LNCAP (cell line): Measurements from ENCODE around the gene ATP5PD.

Source experiments
- TF ChIP-seq, protein P1 (sequence below): fragments of 450-650 bp; IDR thresholded peaks from 2 replicates; pipeline ENCODE4 v1.5.1; 2017; ENCODE audit warnings: mild to moderate bottlenecking

ATP5PD gene

DNA sequence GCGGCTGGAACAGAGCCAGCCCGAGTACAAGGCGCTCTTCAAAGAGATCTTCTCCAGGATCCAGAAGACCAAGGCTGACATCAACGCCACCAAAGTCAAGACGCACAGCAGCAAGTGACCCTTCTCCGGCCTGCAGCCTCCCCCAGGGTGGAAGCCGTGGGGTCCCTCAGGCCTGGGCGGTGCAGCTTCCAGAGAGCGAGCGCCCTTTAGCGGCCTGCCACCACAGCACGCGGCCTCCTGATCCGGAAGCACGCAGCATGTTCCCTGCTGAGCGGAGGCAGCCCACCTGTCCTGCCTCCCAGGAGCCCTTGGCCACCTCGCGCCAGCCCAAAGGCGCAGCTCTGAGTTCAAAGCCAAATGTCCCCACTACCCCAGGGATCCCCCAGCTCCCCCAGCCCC, 42.8 kb downstream of the ATP5PD start:
- TF ChIP-seq, protein P1, sequence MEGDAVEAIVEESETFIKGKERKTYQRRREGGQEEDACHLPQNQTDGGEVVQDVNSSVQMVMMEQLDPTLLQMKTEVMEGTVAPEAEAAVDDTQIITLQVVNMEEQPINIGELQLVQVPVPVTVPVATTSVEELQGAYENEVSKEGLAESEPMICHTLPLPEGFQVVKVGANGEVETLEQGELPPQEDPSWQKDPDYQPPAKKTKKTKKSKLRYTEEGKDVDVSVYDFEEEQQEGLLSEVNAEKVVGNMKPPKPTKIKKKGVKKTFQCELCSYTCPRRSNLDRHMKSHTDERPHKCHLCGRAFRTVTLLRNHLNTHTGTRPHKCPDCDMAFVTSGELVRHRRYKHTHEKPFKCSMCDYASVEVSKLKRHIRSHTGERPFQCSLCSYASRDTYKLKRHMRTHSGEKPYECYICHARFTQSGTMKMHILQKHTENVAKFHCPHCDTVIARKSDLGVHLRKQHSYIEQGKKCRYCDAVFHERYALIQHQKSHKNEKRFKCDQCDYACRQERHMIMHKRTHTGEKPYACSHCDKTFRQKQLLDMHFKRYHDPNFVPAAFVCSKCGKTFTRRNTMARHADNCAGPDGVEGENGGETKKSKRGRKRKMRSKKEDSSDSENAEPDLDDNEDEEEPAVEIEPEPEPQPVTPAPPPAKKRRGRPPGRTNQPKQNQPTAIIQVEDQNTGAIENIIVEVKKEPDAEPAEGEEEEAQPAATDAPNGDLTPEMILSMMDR: no peak

DNA sequence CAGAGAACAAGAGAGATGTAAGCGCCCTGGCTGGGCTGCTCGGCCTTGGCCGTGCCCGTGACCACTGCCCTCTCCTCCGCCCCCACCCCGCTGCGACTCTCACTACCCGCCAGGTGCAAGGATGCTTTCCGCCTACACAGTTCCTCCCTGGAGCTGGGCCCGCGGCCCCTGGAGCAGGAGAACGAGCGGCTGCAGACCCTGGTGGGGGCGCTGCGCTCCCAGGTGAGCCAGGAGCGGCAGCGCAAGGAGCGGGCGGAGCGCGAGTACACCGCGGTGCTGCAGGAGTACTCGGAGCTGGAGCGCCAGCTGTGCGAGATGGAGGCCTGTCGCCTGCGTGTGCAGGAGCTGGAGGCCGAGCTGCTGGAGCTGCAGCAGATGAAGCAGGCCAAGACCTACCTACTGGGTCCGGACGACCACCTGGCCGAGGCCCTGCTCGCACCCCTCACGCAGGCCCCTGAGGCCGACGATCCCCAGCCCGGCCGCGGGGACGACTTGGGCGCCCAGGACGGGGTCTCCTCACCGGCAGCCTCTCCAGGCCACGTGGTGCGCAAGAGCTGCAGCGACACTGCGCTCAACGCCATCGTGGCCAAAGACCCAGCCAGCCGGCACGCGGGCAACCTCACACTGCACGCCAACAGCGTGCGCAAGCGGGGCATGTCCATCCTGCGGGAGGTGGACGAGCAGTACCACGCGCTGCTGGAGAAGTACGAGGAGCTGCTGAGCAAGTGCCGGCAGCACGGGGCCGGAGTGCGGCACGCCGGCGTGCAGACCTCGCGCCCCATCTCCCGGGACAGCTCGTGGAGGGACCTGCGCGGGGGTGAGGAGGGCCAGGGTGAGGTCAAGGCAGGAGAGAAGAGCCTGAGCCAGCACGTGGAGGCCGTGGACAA, 43.5 kb downstream of the ATP5PD start:
- TF ChIP-seq, protein P1: no peak

DNA sequence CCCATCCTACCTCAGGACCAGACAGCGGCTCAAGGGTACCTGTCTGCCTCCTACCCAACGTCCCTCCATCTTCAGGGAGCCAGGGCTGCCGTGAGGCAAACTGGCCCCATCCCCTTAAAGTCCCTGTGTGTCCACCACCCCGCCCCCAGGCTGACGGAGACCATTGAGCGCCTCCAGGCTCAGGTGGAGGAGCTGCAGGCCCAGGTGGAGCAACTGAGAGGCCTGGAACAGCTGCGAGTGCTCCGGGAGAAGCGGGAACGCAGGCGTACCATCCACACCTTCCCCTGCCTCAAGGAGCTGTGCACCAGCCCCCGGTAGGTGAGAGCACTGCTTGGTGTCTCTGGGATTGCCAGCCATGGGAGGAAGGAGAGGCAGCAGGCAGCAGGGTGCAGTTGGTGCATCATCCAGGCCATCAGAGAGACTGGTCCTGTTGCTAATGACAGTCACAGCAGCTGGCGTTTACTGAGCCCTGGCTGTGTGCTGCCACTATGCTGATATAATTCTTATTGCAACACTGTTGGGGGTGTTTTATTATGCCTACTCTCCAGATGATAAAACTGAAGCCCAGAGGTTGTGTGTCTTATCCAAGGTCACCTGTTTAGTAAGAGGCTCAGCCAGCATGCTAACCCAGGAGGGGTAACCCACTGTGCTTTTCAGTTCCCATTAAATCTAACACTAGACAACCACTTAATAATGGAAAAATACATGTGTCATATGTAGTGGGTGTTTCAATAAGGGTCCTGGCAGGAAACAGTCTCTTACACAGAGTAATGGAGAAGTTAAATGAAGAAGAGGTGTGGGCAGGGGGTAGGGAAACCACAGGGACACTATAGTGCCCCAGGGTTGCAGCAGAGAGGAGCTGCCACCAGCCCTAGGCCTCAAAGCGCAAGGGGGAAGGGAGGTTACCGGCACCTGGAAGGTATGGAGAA, 44.6 kb downstream of the ATP5PD start:
- TF ChIP-seq, protein P1: no peak

DNA sequence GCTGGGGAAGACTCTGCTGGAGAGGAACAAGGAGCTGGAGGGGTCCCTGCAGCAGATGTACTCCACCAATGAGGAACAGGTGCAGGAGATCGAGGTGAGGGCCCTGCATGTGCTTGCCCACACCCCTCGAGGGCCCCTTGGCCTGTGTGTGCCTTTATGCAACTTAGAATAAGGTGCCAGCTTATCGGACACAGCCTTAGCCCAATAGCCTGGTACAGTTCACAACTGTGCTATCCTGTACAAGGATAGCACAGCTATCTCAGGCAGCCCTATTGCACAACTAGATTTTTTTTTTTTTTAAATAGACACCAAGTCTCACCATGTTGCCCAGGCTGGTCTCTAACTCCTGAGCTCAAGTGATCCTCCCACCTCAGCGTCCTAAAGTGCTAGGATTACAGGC, 47.2 kb downstream of the ATP5PD start:
- TF ChIP-seq, protein P1: no peak

DNA sequence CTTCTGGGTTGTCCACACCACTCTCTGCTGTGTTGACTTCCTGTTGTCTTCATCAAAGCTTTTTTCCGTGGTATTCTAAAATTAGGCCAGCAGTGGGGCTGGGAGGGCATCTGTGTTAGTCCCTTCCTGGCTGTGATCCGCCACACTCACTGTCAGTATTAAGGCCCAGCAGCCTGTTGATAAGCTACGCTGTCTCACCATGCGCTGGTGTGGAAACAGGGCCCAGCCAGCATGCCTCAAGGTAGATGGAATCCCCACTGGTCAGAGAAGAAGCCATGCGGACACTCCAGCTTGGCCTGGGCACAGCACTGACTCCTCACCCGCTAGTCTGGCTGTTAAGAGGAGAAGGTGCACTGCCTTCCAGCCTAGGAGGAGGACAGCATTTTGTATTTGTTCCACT, 48.0 kb downstream of the ATP5PD start:
- TF ChIP-seq, protein P1: no peak

DNA sequence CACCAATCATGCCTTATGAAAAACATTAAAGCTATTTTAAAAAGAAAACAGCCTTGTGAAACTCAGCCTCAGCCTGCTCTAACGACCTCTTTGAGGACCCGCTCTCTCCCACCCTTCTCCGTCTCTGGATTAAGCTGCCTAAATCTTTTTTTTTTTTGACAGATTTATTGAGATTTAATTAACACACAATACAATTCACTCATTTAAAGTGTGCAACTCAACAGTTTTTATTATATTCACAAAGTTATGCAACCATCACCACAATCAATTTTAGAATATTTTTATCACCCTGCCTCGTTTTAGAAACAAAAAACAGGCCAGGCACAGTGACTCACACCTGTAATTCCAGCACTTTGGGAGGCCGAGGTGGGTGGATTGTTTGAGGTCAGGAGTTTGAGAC, 50.9 kb downstream of the ATP5PD start:
- TF ChIP-seq, protein P1: no peak

DNA sequence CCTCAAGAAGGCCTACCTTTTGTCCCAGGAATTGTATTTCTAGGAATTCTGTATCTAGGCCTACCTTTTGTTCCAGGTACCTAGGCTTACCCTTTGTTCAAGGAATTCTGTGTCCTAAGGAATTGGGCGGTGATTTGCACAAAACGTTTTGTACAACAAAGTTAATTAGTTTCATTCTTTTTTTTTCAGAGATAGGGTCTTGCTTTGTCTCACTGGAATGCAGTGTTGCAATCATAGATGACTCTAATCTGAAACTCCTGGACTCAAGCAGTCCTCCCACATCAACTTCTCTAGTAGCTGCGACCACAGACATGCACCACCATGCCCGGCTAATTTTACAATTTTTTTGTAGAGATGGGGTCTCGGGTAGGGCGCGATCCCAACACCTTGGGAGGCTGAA, 52.3 kb downstream of the ATP5PD start:
- TF ChIP-seq, protein P1: no peak
